ENCODE measurements around the gene ANKIB1.
A peak's percentile ranks its signal among the peaks of the same experiment; 100 is the strongest.
"Not testable (repeated sequence)": the region's sequence is repeated elsewhere in the genome, so short reads cannot be mapped to it uniquely, and the experiment has no call there.

Gene ANKIB1

GRCh38 chr7:92397542-92397941, 151.8 kb downstream of the ANKIB1 start:
- DNase-seq (ENCODE audit: low read depth, low spot score) = no peak

GRCh38 chr7:92400013-92400412, 154.2 kb downstream of the ANKIB1 start:
- no peak for DNase-seq (ENCODE audit: low read depth, low spot score)
- no peak overlapping the region for H3K27ac ChIP-seq

More at GRCh38 chr7:92397542-92397941, 151.8 kb downstream of the ANKIB1 start:
- no peak overlapping the region for H3K27ac ChIP-seq

- DNase-seq (ENCODE audit: low read depth, low spot score) = peak; percentile 69
- peak overlapping the region; percentile 63 for H3K27ac ChIP-seq
These were observed 157.4 kb downstream of the ANKIB1 start for GRCh38 chr7:92402920-92403759.

GRCh38 chr7:92403760-92404074, 157.9 kb downstream of the ANKIB1 start:
- H3K27ac ChIP-seq = peak overlapping the region; percentile 63
- no peak for DNase-seq (ENCODE audit: low read depth, low spot score)

- DNase-seq (ENCODE audit: low read depth, low spot score) = no peak
These were observed 158.4 kb downstream of the ANKIB1 start for GRCh38 chr7:92404170-92404614.

GRCh38 chr7:92409357-92409756, 163.6 kb downstream of the ANKIB1 start:
- no peak overlapping the region for H3K27ac ChIP-seq
- no peak for DNase-seq (ENCODE audit: low read depth, low spot score)

More at GRCh38 chr7:92404170-92404614, 158.4 kb downstream of the ANKIB1 start:
- no peak overlapping the region for H3K27ac ChIP-seq

GRCh38 chr7:92410162-92410561, 164.4 kb downstream of the ANKIB1 start:
- not testable (repeated sequence) for H3K27ac ChIP-seq; DNase-seq (ENCODE audit: low read depth, low spot score)

- no peak for DNase-seq (ENCODE audit: low read depth, low spot score)
- no peak overlapping the region for H3K27ac ChIP-seq
These were observed 167.0 kb downstream of the ANKIB1 start for GRCh38 chr7:92412745-92413144.

- no peak for DNase-seq (ENCODE audit: low read depth, low spot score)
- H3K27ac ChIP-seq = no peak overlapping the region
These were observed 167.8 kb downstream of the ANKIB1 start for GRCh38 chr7:92413550-92413949.

GRCh38 chr7:92415225-92415624, 169.5 kb downstream of the ANKIB1 start:
- no peak for DNase-seq (ENCODE audit: low read depth, low spot score)
- H3K27ac ChIP-seq = no peak overlapping the region

- no peak for DNase-seq (ENCODE audit: low read depth, low spot score)
- H3K27ac ChIP-seq = no peak overlapping the region
These were observed 172.1 kb downstream of the ANKIB1 start for GRCh38 chr7:92417913-92418312.

GRCh38 chr7:92421676-92422435, 176.1 kb downstream of the ANKIB1 start:
- no peak overlapping the region for H3K27ac ChIP-seq
- no peak for DNase-seq (ENCODE audit: low read depth, low spot score)

- no peak overlapping the region for H3K27ac ChIP-seq
- no peak for DNase-seq (ENCODE audit: low read depth, low spot score)
These were observed 177.2 kb downstream of the ANKIB1 start for GRCh38 chr7:92422926-92423325.

- no peak for DNase-seq (ENCODE audit: low read depth, low spot score)
- no peak overlapping the region for H3K27ac ChIP-seq
These were observed 177.9 kb downstream of the ANKIB1 start for GRCh38 chr7:92423710-92424131.

- no peak overlapping the region for H3K27ac ChIP-seq
- DNase-seq (ENCODE audit: low read depth, low spot score) = no peak
These were observed 179.7 kb downstream of the ANKIB1 start for GRCh38 chr7:92425311-92425947.

- no peak overlapping the region for H3K27ac ChIP-seq
- DNase-seq (ENCODE audit: low read depth, low spot score) = no peak
These were observed 181.4 kb downstream of the ANKIB1 start for GRCh38 chr7:92427193-92427592.

GRCh38 chr7:92432299-92432946, 186.6 kb downstream of the ANKIB1 start:
- H3K27ac ChIP-seq = no peak overlapping the region
- DNase-seq (ENCODE audit: low read depth, low spot score) = no peak

GRCh38 chr7:92433019-92433418, 187.2 kb downstream of the ANKIB1 start:
- no peak overlapping the region for H3K27ac ChIP-seq

GRCh38 chr7:92435542-92435941, 189.8 kb downstream of the ANKIB1 start:
- DNase-seq (ENCODE audit: low read depth, low spot score) = no peak
- H3K27ac ChIP-seq = no peak overlapping the region

More at GRCh38 chr7:92433019-92433418, 187.2 kb downstream of the ANKIB1 start:
- DNase-seq (ENCODE audit: low read depth, low spot score) = no peak
